Astrocyte of the spinal cord (primary cell): ENCODE results near the gene GAD1.

Experiments
- DNase-seq: peaks from one replicate; pipeline ENCODE4 v3.0.0; 2011; ENCODE audit warnings: low read depth, low spot score
- H3K4me3 ChIP-seq: 2 replicates; pipeline ENCODE4 v1.5.1; 2011; ENCODE audit warnings: low read depth, mild to moderate bottlenecking, low read length, moderate library complexity
- in situ Hi-C: cut with HindIII; loops from 2 replicates; pipeline ENCODE4 v1.10.0; 2017; ENCODE audit warnings: low sequenced_read_pairs
- TF ChIP-seq, protein P1 (sequence below): IDR thresholded peaks from 2 replicates; pipeline ENCODE4 v1.5.1; 2012; ENCODE audit warnings: low read depth, mild to moderate bottlenecking, low read length, inconsistent platforms

GAD1 gene

GRCh38 chr2:170856066-170856465, 39.4 kb downstream of the GAD1 start:
- DNase-seq, result no peak
- TF ChIP-seq, protein P1, sequence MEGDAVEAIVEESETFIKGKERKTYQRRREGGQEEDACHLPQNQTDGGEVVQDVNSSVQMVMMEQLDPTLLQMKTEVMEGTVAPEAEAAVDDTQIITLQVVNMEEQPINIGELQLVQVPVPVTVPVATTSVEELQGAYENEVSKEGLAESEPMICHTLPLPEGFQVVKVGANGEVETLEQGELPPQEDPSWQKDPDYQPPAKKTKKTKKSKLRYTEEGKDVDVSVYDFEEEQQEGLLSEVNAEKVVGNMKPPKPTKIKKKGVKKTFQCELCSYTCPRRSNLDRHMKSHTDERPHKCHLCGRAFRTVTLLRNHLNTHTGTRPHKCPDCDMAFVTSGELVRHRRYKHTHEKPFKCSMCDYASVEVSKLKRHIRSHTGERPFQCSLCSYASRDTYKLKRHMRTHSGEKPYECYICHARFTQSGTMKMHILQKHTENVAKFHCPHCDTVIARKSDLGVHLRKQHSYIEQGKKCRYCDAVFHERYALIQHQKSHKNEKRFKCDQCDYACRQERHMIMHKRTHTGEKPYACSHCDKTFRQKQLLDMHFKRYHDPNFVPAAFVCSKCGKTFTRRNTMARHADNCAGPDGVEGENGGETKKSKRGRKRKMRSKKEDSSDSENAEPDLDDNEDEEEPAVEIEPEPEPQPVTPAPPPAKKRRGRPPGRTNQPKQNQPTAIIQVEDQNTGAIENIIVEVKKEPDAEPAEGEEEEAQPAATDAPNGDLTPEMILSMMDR, result no peak
- in situ Hi-C loops, result no loop called here
- no peak overlapping the region for H3K4me3 ChIP-seq

GRCh38 chr2:170862286-170862902, 45.7 kb downstream of the GAD1 start:
- TF ChIP-seq, protein P1, result no peak
- H3K4me3 ChIP-seq, result no peak overlapping the region
- in situ Hi-C loops, result no loop called here
- DNase-seq, result no peak

DNA sequence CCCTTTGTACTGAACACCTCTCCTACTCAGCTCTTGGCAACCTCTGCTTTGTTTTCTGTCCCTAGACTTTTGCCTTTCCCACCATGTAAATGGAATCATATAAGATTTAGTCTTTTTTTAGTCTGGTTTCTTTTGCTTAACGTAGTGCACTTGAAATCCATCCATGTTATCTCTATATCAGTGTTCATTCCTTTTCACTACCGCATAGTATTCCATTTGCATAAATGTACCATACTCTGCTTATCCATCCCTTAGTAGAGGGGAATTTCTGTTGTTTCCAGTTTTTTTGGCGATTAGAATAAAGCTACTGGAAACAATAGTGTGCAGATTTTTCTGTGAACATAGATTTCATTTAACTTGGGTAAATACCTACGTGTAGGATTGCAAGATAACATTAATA, 46.4 kb downstream of the GAD1 start:
- in situ Hi-C loops, result no loop called here
- DNase-seq, result no peak
- TF ChIP-seq, protein P1, result no peak
- H3K4me3 ChIP-seq, result no peak overlapping the region

GRCh38 chr2:170869036-170869435, 52.3 kb downstream of the GAD1 start:
- TF ChIP-seq, protein P1, result no peak
- in situ Hi-C loops, result no loop called here
- H3K4me3 ChIP-seq, result no peak overlapping the region
- no peak for DNase-seq

DNA sequence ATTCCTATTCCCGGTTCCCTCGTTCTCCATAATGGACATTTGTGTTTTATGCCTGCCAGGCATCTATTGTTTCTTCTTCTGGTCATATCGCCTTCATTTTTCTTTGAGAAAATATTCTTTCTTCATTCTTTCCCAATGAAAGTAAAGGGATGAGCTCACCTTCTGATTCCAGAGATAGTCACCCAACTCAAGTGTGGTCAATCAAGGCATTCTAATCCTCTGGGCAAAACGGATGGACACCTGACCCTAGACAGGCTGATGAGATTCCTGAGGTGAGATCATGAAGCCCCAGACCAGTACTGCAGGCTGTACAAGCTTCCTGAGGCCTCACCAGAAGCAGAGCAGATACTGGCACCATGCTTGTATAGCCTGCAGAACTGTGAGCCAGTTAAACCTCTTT, 52.8 kb downstream of the GAD1 start:
- in situ Hi-C loops, result no loop called here
- H3K4me3 ChIP-seq, result no peak overlapping the region
- no peak for DNase-seq
- TF ChIP-seq, protein P1, result no peak

GRCh38 chr2:170873035-170873692, 56.5 kb downstream of the GAD1 start:
- TF ChIP-seq, protein P1, result peak; percentile 97
- no peak overlapping the region for H3K4me3 ChIP-seq
- in situ Hi-C loops, result no loop called here
- DNase-seq, result peak; percentile 76
